Astrocyte (in vitro differentiated cells and primary cell): Measurements from ENCODE around the gene SNRNP25. TPM values are rescaled to one million over a fixed set of nuclear protein-coding genes. Genes with fewer than 3 reads are reported as not detected.

Source experiments
- DNase-seq: peaks from one replicate; pipeline ENCODE4 v3.0.0-alpha.2; 2010; ENCODE audit warnings: low read depth
- FAIRE-seq: peaks from 2 replicates; lab custom pipeline; 2011; peaks lifted over from hg19 to GRCh38; lab: Jason Lieb, UNC
- H2AFZ ChIP-seq: 2 replicates; pipeline ENCODE4 v1.6.0; 2012; ENCODE audit warnings: low read depth, low read length, inconsistent platforms
- H3K27ac ChIP-seq: 2 replicates; pipeline ENCODE4 v1.5.1; 2011; ENCODE audit warnings: low read depth, low read length, inconsistent platforms
- H3K27me3 ChIP-seq: 2 replicates; pipeline ENCODE4 v1.6.0; 2011; ENCODE audit warnings: low read length, inconsistent platforms; ENCODE audit not compliant: insufficient read depth
- H3K36me3 ChIP-seq: 2 replicates; pipeline ENCODE4 v1.5.1; 2011; ENCODE audit warnings: low read length, inconsistent platforms; ENCODE audit not compliant: insufficient read depth
- H3K4me1 ChIP-seq: 2 replicates; pipeline ENCODE4 v1.5.1; 2011; ENCODE audit warnings: low read length, inconsistent platforms; ENCODE audit not compliant: insufficient read depth
- H3K4me2 ChIP-seq: 2 replicates; pipeline ENCODE4 v1.6.0; 2012; ENCODE audit warnings: low read length, inconsistent platforms
- H3K4me3 ChIP-seq: 2 replicates; pipeline ENCODE4 v1.5.1; 2011; ENCODE audit warnings: low read depth, mild to moderate bottlenecking, low read length, inconsistent platforms; ENCODE audit not compliant: insufficient read depth
- H3K79me2 ChIP-seq: 2 replicates; pipeline ENCODE4 v1.6.0; 2012; ENCODE audit warnings: mild to moderate bottlenecking, low read length, inconsistent platforms; ENCODE audit not compliant: insufficient read depth
- H3K9ac ChIP-seq: 2 replicates; pipeline ENCODE4 v1.6.0; 2012; ENCODE audit warnings: mild to moderate bottlenecking, low read length, inconsistent platforms
- H3K9me3 ChIP-seq: 2 replicates; pipeline ENCODE4 v1.5.1; 2012; ENCODE audit warnings: low read depth, mild to moderate bottlenecking, low read length, inconsistent platforms; ENCODE audit not compliant: insufficient read depth
- H4K20me1 ChIP-seq: 2 replicates; pipeline ENCODE4 v1.6.0; 2012; ENCODE audit warnings: low read length, inconsistent platforms; ENCODE audit not compliant: insufficient read depth
- H3K27ac Mint-ChIP-seq: one replicate; pipeline ENCODE4 v1.8.0; 2021; ENCODE audit warnings: mild to moderate bottlenecking, mixed read lengths; ENCODE audit not compliant: unreplicated experiment
- H3K27me3 Mint-ChIP-seq: one replicate; pipeline ENCODE4 v1.8.0; 2021; ENCODE audit warnings: low read depth, mixed read lengths; ENCODE audit not compliant: unreplicated experiment
- H3K36me3 Mint-ChIP-seq: one replicate; pipeline ENCODE4 v1.8.0; 2021; ENCODE audit warnings: low read depth, mixed read lengths; ENCODE audit not compliant: unreplicated experiment
- H3K4me1 Mint-ChIP-seq: one replicate; pipeline ENCODE4 v1.8.0; 2021; ENCODE audit warnings: low read depth, mixed read lengths; ENCODE audit not compliant: unreplicated experiment
- H3K4me3 Mint-ChIP-seq: one replicate; pipeline ENCODE4 v1.8.0; 2021; ENCODE audit warnings: mild to moderate bottlenecking, moderate library complexity, mixed read lengths; ENCODE audit not compliant: unreplicated experiment
- H3K9me3 Mint-ChIP-seq: one replicate; pipeline ENCODE4 v1.8.0; 2021; ENCODE audit warnings: mild to moderate bottlenecking, mixed read lengths; ENCODE audit not compliant: unreplicated experiment
- CTCF ChIP-seq: IDR thresholded peaks from 2 replicates; pipeline ENCODE4 v1.5.1; 2011; ENCODE audit warnings: low read depth, mild to moderate bottlenecking, inconsistent platforms, low read length, moderate library complexity; ENCODE audit not compliant: insufficient read depth
- EZH2 ChIP-seq: IDR thresholded peaks from 2 replicates; pipeline ENCODE4 v1.6.1; 2012; ENCODE audit warnings: mild to moderate bottlenecking, low read length, inconsistent platforms; ENCODE audit not compliant: insufficient read depth
- total RNA-seq: library from RNA; stranded (reverse); gene quantifications from 2 replicates; pipeline ENCODE4 v1.2.1, GENCODE V29; 2021

The SNRNP25 gene
- total RNA-seq, 1 donor from 2014 or later: 34.1 TPM

DNA sequence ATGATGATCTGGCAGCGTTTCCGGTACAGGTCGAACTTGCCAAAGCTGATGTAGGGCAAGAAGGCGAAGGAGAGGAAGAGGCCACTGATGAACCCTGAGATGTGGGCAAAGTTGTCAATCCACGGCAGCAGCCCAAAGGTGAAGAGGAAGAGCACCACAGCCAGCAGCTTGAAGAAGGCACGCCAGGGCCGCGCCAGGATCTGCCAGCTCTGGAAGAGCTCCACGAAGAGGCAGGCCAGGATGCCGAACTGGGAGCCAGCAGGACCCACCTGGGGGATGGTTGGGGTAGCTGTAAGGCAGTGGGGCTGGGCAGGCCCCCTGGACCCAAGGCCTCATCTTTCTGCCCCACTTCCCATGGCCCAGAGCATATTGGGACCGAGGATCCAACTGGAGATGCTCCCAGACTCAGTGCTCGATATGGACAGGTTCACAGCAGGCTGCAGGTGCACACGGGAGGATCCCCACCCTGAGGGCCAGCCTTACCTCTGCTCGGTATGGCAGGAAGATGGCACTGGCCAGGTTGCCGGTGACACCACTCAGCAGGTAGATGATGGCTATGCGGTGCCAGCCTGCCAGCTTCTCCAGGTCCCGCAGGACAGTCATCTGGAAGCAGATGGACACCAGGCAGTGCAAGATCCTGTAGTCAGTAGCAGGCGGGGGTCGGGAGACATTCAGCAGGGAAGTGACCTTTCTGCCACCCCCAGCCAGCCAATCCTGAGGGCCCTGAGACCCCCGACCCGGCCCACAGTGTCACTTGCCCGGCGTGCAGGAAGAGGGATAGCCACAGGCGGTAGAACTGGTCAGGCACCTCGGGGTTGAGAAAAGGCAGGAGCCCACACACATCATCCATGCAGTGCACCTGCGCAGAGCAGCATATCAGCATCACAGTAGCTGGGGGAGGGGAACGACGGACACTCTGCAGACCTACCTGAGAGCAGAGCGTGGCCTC lies 5.1 kb downstream of the SNRNP25 start:
- no peak overlapping the region for H3K27ac ChIP-seq
- no peaks in the 10 kb centered on the region for H3K27me3 ChIP-seq
- Mint-ChIP-seq H3K36me3 (peaks cover 22% of the 10 kb centered on the region), H3K27ac (no peak overlapping the region), H3K4me3 (no peak overlapping the region), H3K4me1 (no peaks in the 10 kb centered on the region), H3K27me3 (no peaks in the 10 kb centered on the region), H3K9me3 (no peaks in the 10 kb centered on the region)
- H3K4me3 ChIP-seq: no peak overlapping the region
- DNase-seq (no peak), FAIRE-seq (no peak)
- peaks cover 45% of the 10 kb centered on the region for H3K36me3 ChIP-seq
- no peak overlapping the region for H3K9ac ChIP-seq
- H3K4me2 ChIP-seq: no peak overlapping the region
- H3K4me1 ChIP-seq: peaks cover 4% of the 10 kb centered on the region
- H2AFZ ChIP-seq: no peak overlapping the region
- TF ChIP-seq EZH2 (no peak), CTCF (no peak)
- H3K9me3 ChIP-seq: no peaks in the 10 kb centered on the region
- peaks cover 8% of the 10 kb centered on the region for H3K79me2 ChIP-seq
- H4K20me1 ChIP-seq: peaks cover 59% of the 10 kb centered on the region

- H3K27ac ChIP-seq: no peak overlapping the region
- H3K4me1 ChIP-seq: no peaks in the 10 kb centered on the region
- H3K27me3 ChIP-seq: no peaks in the 10 kb centered on the region
- no peak overlapping the region for H3K4me3 ChIP-seq
- FAIRE-seq (no peak), DNase-seq (no peak)
- H3K9me3 ChIP-seq: no peaks in the 10 kb centered on the region
- no peak overlapping the region for H3K27ac Mint-ChIP-seq
- peaks cover 45% of the 10 kb centered on the region for H3K36me3 ChIP-seq
- no peaks in the 10 kb centered on the region for H3K27me3 Mint-ChIP-seq
- H3K36me3 Mint-ChIP-seq: peaks cover 26% of the 10 kb centered on the region
- no peaks in the 10 kb centered on the region for H3K4me1 Mint-ChIP-seq
- H4K20me1 ChIP-seq: peaks cover 64% of the 10 kb centered on the region
- peaks cover under 1% of the 10 kb centered on the region for H3K79me2 ChIP-seq
- no peak overlapping the region for H2AFZ ChIP-seq
- no peak overlapping the region for H3K9ac ChIP-seq
- H3K4me2 ChIP-seq: no peak overlapping the region
- no peak overlapping the region for H3K4me3 Mint-ChIP-seq
- H3K9me3 Mint-ChIP-seq: no peaks in the 10 kb centered on the region
- no peak for TF ChIP-seq EZH2
- no peak for TF ChIP-seq CTCF
Measured at GRCh38 chr16:59440-60059, 5.9 kb downstream of the SNRNP25 start.
